Measurements from ENCODE around the gene CMIP.

Gene CMIP

GRCh38 chr16:81496321-81496720, 51.7 kb downstream of the CMIP start:
- DNase-seq, result no peak

GRCh38 chr16:81496742-81497141, 52.1 kb downstream of the CMIP start:
- no peak for DNase-seq

DNA sequence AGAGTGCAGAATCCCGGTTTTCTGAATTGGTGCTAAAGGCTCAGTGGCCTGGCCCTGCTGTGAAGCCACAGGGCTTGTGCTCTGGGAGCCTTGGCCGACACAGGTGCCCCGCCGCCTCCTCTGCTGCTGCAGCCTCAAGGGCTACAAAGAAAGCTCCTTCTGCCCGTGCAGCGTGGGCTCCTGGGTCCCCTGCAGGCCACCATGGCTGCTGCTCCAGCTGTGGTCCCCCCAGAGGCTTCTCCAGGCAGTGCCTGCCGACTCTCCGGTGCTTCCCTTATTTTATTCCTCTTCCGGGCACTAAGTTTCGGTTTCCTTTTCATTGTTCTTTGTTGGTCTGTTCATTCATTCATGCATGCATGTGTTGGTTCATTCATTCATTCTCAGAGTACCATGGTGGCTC, 53.1 kb downstream of the CMIP start:
- no peak for DNase-seq

- no peak for DNase-seq
These were observed 53.7 kb downstream of the CMIP start for GRCh38 chr16:81498351-81498750.

DNA sequence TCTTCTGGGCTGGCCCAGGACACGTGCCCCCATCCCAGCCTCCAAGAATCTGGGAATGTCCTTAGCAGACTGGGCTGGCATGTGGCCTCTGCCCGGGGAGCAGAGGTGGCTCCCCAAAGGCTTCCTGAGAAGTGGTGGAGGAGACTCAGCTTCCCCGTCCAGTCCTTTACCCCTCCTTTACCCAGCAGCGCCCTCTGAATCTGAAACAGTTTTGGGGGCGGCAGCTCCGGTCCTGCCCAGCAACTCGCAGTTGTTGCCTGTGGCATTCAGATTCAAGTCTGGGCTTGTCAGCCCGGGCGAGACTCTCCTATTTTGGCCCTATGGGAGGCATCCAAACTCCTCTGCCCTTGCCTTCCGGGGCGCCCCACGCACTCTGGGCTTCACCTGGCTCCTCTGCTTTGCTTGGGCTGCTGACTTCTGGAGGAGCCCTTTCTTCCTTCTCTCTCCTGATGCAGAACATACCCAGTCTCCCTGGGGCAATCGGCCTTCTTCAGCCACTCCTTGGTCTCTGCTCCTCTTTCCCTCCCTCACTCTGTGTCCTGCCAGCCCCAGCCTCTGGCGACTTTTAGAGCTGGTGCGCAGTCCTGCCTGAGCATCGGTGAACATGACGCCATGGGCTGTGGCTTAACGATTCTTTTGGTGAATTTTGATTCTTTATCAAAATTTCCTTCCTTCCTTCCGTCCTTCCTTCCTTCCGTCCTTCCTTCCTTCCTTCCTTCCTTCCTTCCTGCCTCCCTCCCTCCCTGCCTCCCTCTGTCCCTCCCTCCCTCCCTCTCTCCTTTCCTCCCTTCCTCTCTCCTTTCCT, 55.2 kb downstream of the CMIP start:
- DNase-seq, result no peak

GRCh38 chr16:81500833-81501521, 56.4 kb downstream of the CMIP start:
- no peak for DNase-seq

- DNase-seq, result no peak
These were observed 57.9 kb downstream of the CMIP start for GRCh38 chr16:81502396-81503070.

DNA sequence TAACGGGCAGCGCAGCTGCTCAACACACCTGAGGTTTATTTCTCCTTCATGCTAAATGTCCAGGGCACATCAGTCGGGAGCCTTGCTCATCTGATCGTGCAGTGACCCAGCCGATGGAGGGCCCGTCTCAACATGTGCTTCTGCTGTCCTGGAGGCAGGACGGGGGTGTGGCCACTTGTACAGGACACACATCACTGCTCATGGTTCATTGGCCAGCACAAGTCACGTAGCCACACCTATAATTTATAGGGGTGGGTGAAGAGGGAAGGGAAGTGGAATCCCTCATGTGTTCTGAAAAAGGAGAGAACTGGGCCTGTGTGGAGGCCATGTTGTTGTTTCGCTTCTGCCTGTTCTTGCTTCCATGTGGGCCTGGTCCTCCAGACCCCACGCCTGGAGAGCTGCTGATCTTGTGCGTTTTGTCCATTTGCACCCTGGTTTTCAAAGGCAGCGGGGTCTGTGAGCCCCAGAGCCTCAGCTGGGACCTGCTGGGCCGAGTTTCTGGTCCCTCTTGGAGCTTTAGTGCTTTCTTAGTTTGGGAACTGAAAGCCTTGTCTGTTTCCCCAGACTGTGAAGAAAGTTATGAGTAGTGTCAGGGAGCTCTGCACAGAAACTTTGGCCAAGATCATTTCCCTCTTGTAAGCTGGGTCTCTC, 60.5 kb downstream of the CMIP start:
- no peak for DNase-seq

DNA sequence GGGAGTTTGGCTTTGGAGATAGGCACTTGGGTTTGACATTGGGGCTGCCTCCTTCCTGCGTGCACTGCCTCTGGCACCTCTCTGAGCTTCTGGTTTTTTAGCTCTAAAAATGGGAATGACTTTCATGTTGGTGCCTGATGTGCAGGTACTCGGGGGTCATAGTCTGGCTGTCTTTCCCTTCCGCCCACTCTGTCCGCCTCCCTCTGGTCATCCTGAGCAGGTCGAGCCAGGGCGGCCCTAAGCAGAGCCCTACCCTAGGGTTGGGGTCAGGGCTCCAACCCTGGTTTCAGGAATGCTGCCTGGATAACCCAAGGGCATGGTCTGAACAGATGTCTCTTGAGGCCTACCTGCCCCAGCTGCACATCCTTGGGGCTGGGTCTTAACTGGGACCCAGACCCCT, 64.8 kb downstream of the CMIP start:
- DNase-seq, result no peak

GRCh38 chr16:81510016-81510415, 65.4 kb downstream of the CMIP start:
- no peak for DNase-seq

GRCh38 chr16:81511371-81511770, 66.8 kb downstream of the CMIP start:
- no peak for DNase-seq

DNA sequence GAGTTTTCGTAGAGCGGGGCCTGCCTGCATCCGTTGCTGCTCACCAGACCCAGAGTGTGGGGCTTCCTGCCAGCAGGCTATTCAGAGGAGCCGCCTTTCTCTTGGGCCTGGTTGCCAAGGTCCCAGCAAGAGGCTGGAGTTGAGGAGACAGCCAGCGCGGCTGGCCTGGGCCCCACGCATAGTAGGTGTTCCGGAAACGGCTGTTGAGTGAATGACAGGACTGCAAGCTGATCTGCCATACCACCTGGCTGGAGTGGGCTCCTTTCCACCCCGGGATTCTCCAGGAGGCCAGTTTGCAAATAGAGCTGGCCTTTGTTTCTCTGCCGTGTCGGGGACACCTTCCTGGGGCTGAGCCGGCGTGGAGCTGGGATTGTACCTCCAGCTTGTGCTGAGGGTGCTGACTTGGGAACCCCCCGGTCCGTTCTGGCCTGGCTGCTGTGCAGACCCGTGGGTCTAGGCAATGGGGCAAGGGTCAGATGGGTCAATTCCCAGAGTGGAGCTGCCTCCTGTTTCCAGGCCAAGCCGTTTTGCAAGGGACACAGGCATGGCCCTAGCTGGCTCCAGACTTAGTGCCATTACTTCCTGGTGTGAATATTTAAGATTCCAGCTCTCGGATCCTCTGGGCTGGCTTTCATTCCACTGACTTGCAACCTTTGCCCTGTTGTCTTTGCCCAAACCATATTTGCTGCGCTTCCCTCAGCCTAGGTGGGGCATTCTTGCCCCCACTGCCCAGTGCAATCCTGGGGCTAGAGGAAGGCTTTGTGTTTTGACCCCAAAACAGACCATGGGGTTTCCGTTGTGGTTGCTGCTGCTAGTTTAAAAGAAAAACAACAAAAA, 68.8 kb downstream of the CMIP start:
- no peak for DNase-seq

- DNase-seq, result no peak
These were observed 69.5 kb downstream of the CMIP start for GRCh38 chr16:81514041-81514559.

GRCh38 chr16:81514568-81515258, 70.1 kb downstream of the CMIP start:
- DNase-seq, result no peak

DNA sequence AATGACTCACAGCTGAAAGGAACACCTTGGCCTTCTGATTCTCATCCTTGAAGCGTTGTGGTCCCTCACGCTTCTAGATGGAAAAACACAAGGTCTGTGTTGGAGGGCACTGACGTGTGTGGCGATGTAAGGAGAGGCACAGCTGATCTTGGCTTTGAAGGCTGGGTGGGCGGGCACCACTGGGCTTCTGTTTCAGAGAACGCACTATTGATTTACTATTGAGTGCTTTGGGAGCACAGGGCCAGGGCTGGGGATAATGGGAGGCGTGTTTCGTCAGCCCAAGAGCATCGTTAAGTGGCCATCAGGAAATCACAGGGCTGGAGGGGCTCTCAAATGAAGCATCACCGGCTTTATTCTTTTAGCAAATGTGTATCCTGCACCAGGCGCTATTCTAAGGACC, 70.7 kb downstream of the CMIP start:
- DNase-seq, result no peak

DNA sequence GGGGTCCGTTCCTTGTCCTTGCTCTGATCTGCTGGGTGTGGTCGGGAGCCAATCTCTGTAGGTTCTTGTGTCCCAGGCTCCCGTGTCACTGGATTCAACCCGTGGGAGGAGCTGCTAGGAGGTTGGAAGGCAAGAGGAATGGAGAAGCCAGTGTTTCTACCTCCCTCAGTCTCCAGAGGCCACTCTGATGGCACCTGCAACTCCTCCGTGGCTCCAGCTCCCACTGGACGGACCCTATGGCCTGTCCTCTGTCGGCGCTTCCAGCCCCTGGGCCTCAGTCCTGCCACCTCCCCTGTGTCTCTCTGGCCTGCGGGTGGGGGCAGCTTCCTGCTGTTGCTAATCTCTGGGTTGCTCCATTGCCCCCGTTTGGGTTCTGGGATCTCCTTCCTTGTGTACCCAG, 71.1 kb downstream of the CMIP start:
- no peak for DNase-seq

DNA sequence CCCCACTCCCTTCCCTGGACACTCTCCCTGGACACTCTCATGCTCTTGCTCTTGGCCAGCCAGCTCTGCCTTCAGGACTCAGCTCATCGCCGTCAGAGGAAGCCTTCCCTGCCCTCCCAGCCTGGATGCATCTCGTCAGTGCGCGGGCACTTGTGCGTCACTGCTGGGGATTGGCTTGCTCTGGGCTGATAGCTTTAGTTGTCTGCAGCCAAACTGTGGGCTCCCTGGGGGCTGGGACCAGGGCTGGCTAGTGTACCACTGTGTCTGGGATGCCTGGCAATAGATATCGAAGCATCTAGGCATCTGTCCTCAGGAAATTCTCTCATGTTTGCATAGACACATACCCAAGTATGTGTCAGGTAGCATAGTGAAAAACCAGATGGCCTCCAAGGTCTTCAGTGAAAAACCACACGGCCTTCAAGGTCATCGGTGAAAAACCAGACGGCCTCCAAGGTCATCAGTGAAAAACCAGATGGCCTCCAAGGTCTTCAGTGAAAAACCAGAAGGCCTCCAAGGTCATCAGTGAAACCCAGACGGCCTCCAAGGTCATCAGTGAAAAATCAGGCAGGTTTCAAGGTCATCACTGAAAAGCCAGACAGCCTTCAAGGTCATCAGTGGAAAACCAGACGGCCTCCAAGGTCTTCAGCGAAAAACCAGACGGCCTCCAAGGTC, 72.0 kb downstream of the CMIP start:
- DNase-seq, result no peak

- no peak for DNase-seq
These were observed 72.5 kb downstream of the CMIP start for GRCh38 chr16:81517150-81517499.

- DNase-seq, result no peak
These were observed 73.2 kb downstream of the CMIP start for GRCh38 chr16:81517629-81518438.

GRCh38 chr16:81518439-81518757, 73.8 kb downstream of the CMIP start:
- DNase-seq, result no peak

Measured in stimulated activated CD4-positive, alpha-beta T cell treated with anti-CD3 and anti-CD28 coated beads, Interleukin-15, amount 100 ng/mL, for 24 hours (primary cell).